Measurements from ENCODE around the gene NFAM1.

Gene NFAM1

DNA sequence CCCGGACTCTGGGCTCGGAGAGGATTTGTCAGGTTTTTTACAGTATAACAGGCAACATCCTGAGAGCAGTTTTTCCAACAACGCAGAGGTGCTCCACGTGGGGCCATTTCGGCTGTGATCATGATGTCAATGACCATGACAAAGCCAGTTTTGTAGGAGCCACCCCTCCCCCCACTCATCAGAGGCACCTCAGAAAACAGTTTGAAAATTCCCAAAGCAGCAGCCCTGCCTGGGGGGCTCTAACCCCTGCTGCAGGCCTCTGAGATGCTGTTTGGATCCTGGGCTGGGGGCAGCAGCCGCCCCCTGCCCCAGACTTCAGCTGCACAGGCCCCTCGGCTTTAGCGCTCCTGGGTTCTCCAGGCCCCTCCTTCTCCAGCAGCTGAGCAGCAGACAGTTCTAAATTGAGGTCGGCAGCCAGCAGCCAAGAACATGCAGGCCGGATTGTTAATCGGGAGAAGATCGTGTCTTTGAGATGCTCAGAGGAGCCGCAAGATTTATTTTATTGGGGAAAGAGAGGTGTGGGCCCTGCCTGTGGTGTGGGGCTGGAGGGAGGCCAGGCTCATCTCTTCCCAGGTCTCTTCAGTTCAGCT is 19.4 kb downstream of the NFAM1 start:
- no peak for DNase-seq

DNA sequence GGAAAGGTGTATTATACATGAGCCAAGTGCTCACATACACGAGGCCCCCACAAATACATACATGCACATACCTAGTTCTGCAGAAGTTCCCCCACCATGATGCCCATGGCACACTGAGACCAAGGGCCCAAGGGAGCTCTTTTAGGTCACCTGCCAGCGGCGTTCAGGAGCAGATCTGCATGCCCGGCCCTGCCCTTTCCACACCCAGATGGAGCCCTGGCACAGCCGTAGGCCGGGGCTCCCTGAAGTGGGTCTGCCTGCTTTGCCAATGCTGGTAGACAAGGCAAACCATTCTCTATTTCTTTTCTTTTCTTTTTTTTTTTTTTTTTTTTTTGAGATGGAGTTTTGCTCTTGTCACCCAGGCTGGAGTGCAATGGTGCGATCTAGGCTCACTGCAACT is 21.5 kb downstream of the NFAM1 start:
- no peak for DNase-seq

DNA sequence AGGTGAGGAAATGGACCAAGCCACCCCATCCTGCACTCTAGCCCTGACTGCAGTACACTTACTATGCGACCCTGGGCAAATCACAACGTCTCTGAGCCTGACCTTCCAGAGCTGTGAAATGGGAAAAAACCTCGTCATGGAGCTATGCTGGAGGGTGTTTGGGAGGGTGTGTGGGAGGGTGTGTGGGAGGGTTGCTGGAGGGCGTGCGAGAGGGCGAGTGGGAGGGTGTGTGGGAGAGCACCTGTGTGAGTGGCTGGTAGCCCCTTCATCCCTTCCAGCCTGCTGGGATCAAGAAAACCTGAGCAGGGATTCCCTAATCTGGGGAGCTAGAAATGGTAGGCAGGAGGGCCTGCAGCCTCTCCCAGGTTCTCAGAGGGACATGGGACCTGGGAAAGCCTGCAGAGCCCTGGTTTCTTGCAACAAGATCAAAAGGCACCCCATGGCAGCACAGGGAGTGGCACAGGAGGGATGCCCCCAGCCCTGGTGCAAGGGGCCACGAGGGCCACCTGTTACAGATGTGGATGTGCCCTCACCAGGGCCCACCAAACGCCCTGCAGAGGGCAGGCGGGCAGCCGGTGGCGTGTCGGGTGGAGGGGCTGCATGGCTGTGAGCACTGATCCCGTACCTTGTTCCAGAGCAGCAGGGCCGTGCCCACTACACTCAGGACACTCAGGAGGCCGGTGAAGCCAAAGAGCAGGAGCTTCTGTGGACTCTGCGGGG is 23.2 kb downstream of the NFAM1 start:
- no peak for DNase-seq

DNA sequence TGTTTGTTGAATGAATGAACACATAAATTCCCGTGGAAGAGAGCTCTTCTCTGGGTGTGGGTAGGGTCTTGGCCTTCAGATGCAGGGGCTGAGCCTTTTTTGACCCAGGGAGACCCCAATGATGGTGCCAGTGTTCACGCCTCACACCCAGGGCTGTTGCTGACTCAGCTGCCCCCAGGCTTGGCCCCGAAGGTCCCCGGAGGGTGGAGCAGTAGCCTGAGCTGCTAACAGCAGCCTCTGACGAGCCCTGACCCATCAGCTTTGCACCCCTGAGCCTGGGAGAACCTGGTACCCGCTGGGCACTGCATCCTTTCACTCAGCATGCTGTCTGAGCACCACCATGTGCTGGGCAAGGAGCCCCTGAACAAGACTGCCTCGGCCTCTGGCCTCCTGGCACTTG is 23.9 kb downstream of the NFAM1 start:
- no peak for DNase-seq

DNA sequence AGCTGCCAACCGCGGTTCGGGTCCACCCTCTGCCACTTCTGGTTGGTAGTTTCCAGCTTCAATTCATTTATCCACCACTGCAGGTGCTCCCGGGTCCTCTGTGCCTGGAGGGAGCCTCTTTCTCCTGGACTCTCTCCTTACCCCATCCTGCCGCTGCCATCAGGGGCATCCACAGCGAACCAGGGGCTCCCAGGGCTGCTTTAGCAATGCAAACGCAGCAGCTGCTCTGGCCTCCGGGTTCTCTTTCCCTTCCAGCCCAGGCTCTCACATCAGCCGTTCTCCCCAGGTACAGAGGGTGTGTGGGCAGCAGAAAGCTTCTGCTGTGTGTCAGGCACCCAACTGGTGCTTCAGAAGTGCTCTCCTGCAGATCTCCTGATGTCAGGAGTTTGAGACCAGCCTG is 27.9 kb downstream of the NFAM1 start:
- no peak for DNase-seq

DNA sequence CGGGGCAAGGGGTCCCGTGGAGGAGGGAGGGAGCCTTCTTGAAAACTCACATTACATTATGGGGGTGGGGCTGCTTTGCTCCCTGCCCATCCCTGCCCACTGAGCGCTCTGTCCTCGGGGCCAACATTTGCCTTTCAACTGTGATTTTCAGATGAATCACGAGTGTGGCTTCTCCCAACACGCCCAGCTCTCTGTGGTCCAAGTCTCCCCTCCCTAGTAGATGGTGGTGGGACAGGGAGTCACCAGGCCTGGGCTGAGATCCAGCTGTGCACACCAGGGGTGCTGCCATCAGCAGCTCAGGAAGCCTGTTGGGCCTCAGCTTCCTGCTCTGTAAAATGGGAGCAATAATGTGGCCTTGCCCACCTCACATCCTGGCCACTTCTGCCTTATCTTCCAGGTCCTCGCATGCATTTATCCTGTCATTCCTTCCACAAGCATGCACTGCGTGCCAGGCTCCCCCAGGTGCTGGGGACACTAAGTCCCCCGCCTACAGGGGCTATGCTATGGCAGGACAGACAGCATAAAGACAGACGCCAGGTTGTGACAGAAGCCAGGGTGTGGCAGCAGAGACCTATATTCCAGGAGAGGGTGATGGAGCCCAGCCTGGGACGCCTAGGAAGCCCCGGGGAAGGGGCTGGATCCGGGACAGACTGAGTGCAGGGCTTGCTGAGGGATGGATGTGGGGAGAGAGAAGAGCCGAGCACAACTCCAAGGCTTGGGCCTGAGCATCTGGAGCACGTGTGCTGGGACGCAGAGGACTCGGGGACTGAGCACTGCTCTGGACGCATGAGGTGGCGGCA is 30.5 kb downstream of the NFAM1 start:
- no peak for DNase-seq

DNA sequence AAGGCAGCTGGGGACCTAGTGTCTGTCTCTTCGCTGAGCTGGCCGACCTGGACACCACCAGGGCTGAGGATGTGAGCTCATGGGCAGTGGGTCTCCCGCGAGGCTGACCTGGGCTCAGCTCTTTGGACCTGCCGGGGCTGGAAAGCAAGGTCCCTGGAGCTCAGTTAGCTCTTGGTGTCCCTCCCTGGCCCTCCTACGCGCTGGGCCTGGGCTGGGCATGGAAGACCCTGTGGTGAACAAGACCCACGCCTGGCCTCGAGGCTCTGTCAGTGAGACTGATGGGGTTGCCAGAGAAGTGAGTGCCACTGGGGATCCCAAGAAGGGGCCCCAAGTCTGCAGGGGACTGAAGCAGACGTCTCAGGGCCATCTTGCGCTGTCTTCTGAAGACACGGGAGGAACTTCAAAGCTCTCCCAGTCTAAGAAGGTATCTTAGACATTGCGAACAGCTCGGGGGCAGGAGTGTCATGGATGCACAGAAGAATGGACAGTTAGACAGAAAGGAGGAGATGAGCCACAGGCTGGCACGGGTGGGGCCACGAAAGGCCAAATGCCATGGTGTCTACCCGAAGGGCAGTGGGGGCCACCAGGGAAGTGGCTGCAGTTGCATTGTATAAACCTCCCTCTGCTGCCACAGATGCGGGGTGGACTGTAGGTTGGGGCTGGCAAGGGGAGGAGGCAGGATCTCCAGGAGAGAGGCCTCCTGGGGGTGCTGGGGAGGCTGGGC is 31.2 kb downstream of the NFAM1 start:
- DNase-seq: no peak

DNA sequence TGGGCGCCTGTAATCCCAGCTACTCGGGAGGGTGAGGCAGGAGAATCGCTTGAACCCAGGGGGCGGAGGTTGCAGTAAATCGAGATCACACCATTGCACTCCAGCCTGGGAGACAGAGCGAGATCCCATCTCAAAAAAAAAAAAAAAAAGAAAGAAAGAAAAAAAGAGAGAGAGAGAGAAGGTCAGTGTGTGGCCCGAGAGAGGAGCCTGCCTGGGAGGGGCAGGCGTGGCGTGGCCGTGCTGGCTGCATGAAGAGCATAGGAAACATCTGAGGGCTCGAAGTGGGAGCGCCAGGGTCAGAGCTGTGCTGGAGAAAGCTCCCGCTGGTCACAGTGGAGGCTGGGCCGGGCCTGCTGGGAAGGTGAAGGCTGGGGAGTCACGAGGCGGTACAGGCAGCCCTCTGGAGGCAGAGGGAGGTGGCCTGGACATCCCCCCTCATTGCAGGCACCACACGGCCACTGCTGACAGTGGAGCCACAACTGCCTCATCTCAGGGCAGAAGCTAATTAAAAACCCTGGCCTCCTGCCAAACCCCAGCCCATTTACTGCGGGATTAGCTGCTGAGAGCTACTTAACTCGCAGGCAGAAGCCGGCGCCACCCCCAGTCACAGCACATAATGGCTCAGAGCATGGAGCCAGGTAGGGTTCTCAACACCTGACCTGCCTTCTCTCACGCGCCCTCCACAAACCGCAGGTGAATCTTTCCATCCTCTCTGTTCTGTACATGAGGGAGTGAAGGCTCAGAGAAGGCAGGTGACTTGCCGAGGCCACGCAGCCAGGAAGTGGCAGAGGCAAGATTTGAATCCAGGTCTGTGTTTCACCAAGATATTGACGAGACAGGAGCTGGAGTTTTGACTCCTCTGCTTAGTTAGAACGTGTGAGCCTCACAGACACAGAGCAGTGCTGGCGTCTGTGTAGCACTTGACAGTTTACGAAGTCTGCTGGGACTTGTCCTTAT is 32.6 kb downstream of the NFAM1 start:
- no peak for DNase-seq

DNA sequence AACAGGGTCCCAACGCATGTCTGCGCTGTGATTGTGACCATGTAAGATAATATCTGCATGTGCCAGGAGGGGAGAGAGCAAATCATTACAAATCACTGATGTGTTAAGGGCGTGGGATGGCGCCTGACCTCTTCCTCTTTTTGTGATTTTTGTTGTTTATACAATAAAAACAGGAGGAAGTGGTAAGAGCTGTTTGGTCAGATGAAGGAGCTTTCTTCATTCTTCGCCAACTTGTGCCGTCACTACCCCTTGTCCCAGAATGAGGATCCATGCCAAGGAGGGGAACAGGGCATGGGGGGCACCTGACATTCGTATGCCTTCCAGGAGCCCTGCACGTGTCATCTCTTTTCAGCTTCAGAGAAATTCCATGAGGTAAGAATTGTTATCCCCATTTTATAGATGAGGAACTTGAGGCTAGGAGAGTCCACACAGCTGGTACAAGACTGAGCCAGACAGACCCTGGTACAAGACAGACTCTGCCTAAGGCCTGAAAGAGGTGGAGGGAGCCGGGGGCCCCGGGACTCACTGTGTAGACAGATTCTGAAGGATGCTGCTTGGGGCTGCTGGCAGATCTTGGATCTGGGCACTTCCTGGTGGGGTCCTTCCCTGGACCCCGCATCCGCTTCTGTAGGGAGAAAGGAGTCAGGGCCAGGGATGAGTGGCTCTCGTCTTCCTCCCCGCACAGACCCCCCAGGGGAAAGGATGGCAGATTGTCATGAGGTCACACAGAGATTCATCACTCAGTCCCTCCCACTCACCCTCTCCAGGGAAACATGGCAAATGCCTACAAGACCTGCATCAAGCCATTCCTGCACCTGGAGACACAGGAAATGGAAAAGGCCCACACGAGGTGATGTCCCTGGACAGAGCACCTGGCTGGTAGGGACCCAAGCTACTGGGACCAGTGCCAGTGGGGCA is 34.6 kb downstream of the NFAM1 start:
- DNase-seq: no peak

DNA sequence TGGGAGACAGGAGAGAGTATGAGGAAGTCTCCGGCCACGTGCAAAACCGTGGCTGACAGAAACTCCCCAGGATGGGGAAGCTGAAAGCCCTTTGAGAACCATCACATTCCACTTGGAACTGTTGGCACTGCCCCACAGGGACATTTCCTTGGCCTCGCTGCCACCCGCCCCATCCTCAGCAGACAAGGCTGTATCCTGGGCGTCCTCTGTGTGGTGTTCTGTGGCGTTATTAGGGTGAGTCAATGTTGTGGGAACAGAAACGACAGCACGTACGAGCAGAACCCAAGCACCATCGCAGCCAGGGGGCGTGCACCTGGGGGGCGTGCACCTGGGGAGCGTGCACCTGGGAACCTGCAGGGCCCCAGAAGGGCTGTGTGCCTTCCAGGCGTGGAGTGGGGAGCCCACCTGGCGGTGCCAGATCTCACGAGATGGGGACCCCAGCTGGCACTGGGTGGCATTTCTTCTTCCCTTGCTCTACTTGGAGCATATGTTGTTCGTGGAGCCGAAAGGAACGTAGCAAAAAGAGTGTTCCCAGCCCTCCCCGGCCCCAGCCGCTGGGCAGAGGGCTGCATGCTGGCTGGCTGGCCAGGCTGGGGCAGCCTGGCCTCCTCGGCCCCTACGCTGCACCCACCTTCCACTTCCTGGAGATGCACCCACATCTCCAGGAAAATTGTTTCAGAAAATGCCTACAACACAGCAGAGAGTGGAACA is 35.4 kb downstream of the NFAM1 start:
- DNase-seq: no peak

DNA sequence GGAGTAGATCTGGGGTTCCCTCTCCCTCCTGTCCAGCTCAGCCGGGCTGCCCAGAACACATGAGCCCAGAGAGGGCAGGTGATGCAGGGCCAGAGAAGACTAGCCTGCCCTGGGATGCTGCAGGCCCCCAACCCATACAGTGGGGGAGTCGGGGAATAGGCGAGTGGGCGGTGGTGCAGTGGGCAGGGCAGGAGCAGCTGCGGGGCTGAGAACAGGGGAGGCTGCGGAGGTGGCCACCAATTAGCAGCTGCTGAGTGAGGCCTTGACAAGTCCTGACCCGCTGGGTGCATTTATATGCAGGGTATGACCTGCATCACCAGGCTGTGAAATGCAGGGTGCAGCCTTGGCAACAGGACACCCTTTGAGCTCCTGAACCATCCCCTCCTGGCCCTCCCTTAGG is 43.1 kb downstream of the NFAM1 start:
- no peak for DNase-seq

DNA sequence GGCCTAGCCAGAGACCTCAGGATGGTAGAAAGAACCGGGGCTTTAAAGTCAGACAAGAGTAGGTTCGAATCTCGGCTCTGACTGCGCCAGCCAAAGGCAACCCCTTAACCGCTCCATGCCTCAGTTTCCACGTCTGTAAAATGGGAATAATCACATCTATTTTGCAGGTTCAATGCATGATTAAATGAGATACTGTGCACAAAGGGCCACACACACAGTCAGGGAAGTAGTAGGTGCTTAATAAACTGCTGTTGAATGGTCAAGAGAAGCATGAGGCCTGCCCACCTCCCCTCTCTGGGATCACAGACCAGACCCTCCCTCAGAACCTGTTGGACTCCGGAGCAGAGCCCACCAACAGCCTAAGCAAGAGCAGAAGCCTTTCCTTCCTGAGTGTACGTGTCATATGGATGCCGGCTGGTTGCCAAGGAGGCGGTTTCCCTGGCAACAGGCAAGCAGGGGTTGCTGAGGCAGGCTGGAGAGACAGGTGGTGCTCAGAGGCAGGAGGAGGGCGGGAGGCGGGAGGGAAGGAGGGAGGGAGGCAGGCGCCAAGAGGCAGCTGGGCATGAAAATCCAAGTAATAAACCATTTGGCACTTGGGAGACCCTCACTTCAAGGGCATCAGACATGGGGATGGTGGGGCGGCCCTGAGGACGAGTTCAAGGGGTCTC is 43.9 kb downstream of the NFAM1 start:
- DNase-seq: peak; percentile 27

DNA sequence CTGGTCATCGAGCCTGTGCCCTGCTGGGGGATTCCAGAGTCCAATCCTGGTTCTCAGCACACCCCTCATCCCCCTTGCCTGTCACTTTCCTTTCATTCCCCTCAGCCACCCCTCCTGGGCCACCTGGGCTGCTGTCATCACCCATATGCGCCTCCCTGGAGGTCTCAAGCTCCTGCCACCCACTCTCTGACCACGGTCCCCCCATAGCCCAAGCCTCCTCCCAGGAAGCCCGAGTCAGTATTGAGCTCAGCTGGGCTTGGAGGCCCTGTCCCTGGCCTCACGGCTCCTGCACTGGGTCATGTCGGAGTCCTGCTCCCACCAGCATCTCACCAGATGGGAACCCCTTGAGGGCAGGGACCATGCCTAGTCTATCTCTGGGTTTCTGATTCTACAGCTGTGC is 44.6 kb downstream of the NFAM1 start:
- DNase-seq: no peak

DNA sequence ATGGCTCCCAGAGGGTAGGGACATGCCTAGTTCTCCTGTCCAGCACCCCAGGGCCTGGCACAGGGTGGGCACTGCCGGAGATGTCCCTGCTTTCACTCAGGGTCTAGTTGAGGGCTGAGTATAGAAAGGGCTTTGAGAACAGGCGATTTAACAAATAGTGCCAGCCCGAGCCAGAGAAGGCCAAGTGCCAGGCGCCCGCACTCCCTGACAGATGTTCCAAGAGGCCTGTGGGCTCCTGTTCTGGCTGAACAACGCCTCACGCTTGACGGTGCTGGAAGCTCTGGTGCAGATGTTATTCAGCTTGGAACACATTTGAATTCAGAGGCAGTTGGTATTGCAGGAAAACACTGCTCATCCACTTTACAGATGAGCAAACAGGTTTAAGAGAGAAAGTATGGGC is 46.5 kb downstream of the NFAM1 start:
- DNase-seq: no peak

DNA sequence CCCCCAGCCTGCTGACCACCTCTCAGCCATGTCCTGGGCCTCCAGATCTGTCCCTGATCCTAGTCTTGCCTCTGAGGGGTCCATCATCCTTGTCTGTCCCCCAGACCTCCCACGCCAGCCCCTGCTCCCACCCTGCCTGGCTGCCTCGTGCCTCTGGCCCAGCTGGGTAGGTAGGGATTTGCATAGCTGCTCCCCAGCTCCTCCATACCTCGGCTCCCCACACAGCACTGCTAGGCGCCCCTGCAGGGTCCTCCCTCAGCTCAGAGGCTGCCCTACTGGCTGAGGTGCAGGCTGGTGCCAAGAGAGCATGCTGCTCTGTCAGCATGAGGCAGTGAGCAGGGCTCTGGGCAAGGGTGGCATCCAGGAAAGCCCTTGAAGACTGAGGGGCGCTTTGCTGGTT is 47.7 kb downstream of the NFAM1 start:
- no peak for DNase-seq

DNA sequence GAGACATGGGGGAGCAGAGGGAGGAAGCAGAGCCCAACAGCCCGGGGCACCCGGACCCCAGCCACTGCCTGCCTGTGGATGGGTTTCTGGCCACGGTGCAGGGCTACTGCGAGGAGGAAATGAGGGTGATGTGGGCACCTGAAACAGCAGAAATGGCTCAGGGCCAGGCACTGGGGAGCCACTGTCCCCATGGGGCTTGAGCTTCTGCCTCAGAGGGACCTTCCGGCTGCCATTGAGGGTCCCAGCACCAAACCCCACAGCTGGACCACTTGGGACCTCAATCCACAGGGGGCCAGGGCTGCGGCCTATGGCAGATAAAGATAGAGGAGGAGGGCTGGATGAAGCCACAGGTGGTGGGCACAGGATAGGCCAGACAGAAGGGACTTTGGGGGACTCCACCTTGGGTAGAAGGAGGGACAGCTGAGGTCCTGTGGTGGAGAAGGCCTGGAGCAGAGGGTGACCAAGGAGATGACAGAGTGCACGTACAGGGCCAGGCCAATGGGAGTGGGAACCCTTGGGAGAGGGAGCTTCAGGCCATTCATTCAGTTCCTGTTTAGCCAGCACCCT is 48.3 kb downstream of the NFAM1 start:
- DNase-seq: no peak

DNA sequence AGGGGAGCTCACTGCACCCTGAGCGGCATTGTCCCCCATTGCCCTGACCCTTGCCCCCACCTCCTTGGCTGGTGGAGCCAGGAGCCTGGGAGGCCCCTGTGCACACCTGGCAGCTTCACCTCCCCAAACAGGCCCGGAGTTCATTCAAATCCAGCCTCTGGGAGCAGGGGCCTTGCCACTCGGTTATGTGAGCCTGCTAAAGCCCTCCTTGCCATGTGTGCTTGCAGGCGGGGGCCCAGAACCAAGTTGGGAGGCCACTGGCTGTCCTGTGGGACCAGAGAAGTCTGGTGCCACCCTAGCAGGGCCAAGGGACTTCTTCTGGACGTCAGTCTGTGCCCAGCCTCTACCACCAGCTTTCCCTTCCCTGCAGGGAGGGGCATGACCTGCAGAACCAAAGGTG is 48.9 kb downstream of the NFAM1 start:
- no peak for DNase-seq

DNA sequence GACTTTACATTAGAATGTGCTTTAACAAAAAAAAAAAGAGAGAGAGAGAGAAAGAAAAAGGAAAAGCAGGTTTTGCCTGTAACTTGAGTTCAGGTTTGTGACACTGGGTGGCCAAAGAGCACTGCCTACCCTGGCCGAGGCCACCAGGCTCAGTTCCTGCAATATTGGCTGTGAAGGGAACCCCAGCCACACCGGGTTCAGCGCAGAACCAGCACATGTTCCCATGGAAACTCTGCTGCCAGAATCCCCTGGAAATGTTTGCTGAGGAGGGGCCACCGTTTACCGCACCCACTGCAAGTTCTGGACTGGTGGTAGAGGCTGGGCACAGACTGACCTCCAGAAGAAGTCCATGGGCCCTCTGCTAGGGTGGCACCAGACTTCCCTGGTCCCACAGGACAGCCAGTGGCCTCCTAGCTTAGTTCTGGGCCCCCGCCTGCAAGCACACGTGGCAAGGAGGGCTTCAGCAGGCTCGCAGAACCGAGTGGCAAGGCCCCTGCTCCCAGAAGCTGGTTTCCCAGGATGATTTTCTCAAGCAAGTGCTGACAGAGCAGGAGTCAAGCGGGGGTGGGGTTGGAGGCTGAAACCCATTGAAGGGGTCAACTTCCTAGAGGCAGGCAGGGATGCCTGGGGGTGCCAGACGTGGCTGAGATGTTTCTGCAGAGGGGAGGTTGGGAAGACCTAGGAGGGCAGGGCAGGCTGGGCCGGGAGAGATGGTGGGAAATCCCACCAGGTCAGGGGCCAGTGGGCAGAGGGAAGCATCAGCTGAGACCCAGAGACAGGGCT is 51.2 kb downstream of the NFAM1 start:
- DNase-seq: no peak
